IgD-negative memory B cell (primary cell): ENCODE results near the gene KAZN. TPM values are rescaled to one million over a fixed set of nuclear protein-coding genes. Genes with fewer than 3 reads are reported as not detected.
A peak's percentile ranks its signal among the peaks of the same experiment; 100 is the strongest.

Source experiments
- H3K27ac Mint-ChIP-seq, 3 donors: one replicate each; pipeline ENCODE4 v1.8.0; 2020 to 2022; ENCODE audit warnings: mild to moderate bottlenecking in 3 of 3, mixed read lengths in 3 of 3, moderate library complexity in 1 of 3
- H3K27me3 Mint-ChIP-seq: one replicate; pipeline ENCODE4 v1.8.0; 2021; ENCODE audit warnings: mixed read lengths
- H3K36me3 Mint-ChIP-seq: one replicate; pipeline ENCODE4 v1.8.0; 2020; ENCODE audit warnings: mild to moderate bottlenecking, mixed read lengths
- H3K4me1 Mint-ChIP-seq, 3 donors: one replicate each; pipeline ENCODE4 v1.8.0; 2020 to 2022; ENCODE audit warnings: mixed read lengths in 3 of 3, mild to moderate bottlenecking in 1 of 3
- H3K4me3 Mint-ChIP-seq, 4 donors: one replicate each; pipeline ENCODE4 v1.8.0; 2020 to 2022; ENCODE audit warnings: mild to moderate bottlenecking in 4 of 4, mixed read lengths in 4 of 4, moderate library complexity in 3 of 4
- H3K9me3 Mint-ChIP-seq, 3 donors: one replicate each; pipeline ENCODE4 v1.8.0; 2020 to 2021; ENCODE audit warnings: mixed read lengths in 3 of 3, mild to moderate bottlenecking in 1 of 3
- polyA plus RNA-seq: library from polyadenylated mRNA; unstranded; fragments of 300-500 nt; fragmentation: Illumina TruSeq; gene quantifications from one replicate; pipeline ENCODE4 v1.2.3, GENCODE V29; 2021

Gene KAZN
- polyA plus RNA-seq, 1 donor from 2014 or later: not detected

DNA sequence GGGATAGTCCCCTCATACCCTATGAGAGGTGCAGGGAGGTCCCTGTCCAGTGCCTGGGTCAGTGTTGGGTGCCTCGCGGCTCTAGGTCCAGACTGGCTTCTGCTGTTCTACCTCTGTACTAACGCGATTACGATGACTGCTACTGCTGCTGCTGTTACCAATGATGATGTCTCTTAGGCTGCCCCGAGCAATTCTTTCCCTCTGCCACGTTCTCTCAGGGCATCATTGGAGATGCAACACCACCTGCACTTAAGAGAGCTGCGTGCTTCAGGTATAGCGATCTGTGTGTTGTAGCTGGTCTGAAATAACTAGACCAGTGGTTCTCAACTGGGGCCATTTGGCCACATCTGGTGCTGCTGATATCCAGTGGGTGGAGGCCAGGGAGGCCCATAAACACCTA is 36.9 kb downstream of the KAZN start:
- Mint-ChIP-seq H3K27me3 (peaks cover 6% of the 10 kb centered on the region), H3K36me3 (no peaks in the 10 kb centered on the region), H3K4me1 (peaks cover 0 to 1% (median 0%) of the 10 kb centered on the region in 3 donors), H3K9me3 (no peaks in the 10 kb centered on the region), H3K4me3 (no peak overlapping the region), H3K27ac (no peak overlapping the region)

DNA sequence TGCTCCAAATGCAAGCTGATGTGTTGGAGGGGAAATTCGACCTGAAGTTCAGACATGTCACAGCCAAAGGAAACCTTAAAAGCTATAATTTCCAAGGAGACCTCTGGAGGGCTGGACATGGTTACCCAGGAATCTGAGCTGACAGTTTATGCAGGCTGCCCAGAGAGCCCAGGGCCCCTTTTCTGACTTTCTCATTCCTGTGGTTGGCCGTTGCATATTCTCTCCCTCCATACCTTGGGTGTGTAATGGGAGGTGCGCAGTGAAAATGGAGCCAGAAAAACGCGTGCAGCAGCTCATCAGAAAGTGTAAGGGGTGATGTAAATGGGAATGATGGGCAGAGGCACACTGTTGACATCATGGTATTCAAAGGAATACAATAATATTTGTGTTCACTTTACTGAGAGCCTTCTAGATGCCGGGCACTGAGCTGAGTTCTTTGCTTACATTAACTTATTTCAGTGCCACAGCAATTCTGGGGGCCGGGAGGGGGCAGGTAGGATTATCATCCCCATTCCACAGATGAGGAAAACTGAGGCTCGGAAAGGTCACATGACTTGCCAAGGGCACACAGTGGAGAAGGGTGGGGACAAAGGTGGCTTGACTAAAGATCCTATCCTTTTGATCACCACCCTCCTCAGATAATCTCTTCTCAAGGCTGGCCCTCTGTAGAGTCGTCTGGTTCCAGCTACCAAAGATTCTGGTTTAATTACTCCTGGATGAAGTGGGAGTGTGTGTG is 38.6 kb downstream of the KAZN start:
- peaks cover 4% of the 10 kb centered on the region for H3K27me3 Mint-ChIP-seq
- H3K4me3 Mint-ChIP-seq: no peak overlapping the region
- H3K27ac Mint-ChIP-seq: no peak overlapping the region
- H3K4me1 Mint-ChIP-seq: peaks cover 0 to 3% (median 0%) of the 10 kb centered on the region in 3 donors
- H3K9me3 Mint-ChIP-seq: peaks cover 0 to 7% (median 2%) of the 10 kb centered on the region in 3 donors
- H3K36me3 Mint-ChIP-seq: no peaks in the 10 kb centered on the region

DNA sequence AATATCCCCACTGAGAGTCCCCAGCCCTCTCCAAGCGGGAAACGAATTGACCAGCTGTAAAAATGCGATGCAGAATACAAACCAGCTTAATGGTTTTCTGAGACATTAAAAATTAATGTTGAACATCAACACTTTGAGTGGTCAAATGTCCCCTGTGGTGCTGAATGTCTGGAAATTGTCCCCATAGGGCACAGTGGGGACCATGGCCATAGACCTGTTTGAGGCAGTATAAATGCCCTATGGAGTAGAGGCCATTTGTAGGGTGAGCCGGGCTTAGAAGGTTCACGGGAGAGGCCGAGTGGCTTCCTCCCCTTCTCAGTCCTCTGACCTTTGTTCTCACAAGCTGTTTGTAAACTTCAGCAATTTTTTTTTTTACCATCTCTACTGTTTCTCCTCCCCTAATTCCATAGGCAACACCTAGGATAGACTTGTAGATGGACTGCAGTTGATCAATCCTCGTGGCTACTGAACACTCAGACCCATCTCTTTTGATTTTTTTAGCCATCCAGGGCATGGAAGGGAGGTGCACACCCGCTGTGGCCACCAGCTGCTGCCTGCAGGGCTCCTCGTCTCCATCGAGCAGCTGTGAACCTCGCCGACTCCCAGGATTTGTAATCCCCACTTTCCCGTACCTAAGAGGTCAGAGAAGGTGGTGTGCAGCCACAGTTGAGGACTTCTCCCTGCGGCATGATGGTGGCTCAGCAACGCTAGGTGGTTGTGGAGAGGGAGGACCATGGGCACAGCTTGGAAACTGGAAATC is 41.0 kb downstream of the KAZN start:
- H3K27ac Mint-ChIP-seq: no peak overlapping the region

DNA sequence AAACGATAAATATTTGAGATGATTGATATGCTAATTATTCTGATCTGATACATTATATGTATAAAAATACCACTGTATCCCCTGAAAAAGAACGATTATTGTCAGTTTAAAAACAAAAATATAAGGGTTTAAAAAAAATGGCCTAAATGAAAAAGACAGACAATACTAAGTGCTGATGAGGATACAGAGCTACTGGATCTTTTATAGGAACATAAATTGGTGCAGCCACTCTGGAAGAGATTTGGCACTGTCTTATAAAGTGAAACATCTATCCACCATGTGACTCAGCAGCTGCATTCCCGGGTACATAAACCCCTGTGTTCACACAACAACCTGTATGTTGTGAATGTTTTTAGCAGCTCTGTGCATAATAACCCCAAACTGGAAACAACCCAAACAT is 44.2 kb downstream of the KAZN start:
- Mint-ChIP-seq H3K27me3 (peaks cover 2% of the 10 kb centered on the region), H3K4me1 (peaks cover 0 to 3% (median 0%) of the 10 kb centered on the region in 3 donors), H3K9me3 (peaks cover 4 to 26% (median 8%) of the 10 kb centered on the region in 3 donors), H3K4me3 (no peak overlapping the region), H3K27ac (no peak overlapping the region), H3K36me3 (no peaks in the 10 kb centered on the region)

More for the DNA sequence above, 41.0 kb downstream of the KAZN start:
- H3K4me1 Mint-ChIP-seq: peaks cover 0 to 3% (median 0%) of the 10 kb centered on the region in 3 donors
- no peaks in the 10 kb centered on the region for H3K36me3 Mint-ChIP-seq
- peaks cover 2% of the 10 kb centered on the region for H3K27me3 Mint-ChIP-seq
- H3K4me3 Mint-ChIP-seq: no peak overlapping the region
- H3K9me3 Mint-ChIP-seq: peaks cover 2 to 12% (median 3%) of the 10 kb centered on the region in 3 donors

DNA sequence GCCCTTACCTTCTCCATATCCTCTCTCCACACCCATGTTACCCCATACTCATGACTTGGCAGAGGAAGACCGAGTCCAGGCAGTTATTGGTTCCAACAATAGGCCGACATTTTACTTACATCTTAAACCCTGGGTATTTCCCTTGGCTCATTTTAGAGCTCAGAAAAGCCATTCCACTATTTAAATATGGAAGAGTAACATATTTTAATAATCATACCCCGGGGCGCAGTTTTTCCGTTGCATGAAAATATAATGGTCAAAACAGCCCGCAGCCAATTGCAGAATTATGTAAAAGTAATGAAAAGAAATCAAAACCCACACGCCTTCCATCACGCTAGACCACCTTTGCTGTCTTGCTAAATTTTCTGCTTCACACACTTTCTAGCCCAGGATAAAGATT is 48.5 kb downstream of the KAZN start:
- no peaks in the 10 kb centered on the region for H3K27me3 Mint-ChIP-seq
- H3K27ac Mint-ChIP-seq: no peak overlapping the region
- no peak overlapping the region for H3K4me3 Mint-ChIP-seq
- peaks cover 4 to 19% (median 6%) of the 10 kb centered on the region in 3 donors for H3K9me3 Mint-ChIP-seq
- H3K4me1 Mint-ChIP-seq: no peaks in the 10 kb centered on the region
- no peaks in the 10 kb centered on the region for H3K36me3 Mint-ChIP-seq

DNA sequence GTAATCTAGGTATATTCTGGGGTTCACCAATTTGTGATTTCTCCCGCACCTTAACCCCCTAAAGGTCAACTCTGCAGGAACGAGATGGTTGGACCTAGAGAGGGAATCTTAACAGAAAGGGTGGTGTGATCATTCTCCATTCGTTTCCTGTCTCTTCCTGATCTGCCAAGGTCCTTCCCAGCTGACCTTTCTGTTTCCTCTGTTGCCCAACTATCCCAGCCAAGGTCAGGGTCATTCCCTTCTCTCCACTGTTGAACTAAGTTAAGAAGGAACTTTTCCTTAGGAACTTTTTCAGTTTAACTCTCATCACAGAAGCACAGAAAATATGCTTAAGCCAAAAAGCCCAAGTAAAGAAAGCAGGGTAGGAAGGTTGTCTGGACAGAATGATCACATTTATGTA is 49.3 kb downstream of the KAZN start:
- peaks cover 4 to 14% (median 6%) of the 10 kb centered on the region in 3 donors for H3K9me3 Mint-ChIP-seq
- no peaks in the 10 kb centered on the region for H3K36me3 Mint-ChIP-seq
- H3K27me3 Mint-ChIP-seq: no peaks in the 10 kb centered on the region
- no peak overlapping the region for H3K27ac Mint-ChIP-seq
- no peaks in the 10 kb centered on the region for H3K4me1 Mint-ChIP-seq
- H3K4me3 Mint-ChIP-seq: no peak overlapping the region

DNA sequence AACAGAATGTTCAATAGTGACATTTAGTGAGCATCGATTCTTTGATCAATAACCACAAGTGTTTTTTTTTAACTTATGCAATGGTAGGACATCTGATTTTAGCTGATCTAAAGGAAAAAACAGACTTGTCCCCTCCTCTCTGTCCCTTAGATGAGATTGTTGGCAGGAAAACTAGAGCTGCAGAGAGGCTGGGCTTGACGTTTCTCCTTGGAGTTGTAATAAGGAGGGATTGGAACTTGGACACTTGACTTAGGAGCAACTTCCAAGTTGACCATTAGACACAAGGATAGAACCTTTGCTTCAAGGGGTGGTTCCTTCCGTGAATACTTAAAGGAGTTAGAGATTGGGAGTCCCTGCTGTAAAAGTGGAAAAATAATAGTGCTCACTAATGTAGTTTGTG is 49.9 kb downstream of the KAZN start:
- Mint-ChIP-seq H3K4me1 (no peaks in the 10 kb centered on the region), H3K4me3 (no peak overlapping the region), H3K9me3 (peaks cover 2 to 14% (median 6%) of the 10 kb centered on the region in 3 donors), H3K27me3 (peaks cover 2% of the 10 kb centered on the region), H3K36me3 (no peaks in the 10 kb centered on the region), H3K27ac (peak overlapping the region in 1 of 3 donors; percentile 7)

DNA sequence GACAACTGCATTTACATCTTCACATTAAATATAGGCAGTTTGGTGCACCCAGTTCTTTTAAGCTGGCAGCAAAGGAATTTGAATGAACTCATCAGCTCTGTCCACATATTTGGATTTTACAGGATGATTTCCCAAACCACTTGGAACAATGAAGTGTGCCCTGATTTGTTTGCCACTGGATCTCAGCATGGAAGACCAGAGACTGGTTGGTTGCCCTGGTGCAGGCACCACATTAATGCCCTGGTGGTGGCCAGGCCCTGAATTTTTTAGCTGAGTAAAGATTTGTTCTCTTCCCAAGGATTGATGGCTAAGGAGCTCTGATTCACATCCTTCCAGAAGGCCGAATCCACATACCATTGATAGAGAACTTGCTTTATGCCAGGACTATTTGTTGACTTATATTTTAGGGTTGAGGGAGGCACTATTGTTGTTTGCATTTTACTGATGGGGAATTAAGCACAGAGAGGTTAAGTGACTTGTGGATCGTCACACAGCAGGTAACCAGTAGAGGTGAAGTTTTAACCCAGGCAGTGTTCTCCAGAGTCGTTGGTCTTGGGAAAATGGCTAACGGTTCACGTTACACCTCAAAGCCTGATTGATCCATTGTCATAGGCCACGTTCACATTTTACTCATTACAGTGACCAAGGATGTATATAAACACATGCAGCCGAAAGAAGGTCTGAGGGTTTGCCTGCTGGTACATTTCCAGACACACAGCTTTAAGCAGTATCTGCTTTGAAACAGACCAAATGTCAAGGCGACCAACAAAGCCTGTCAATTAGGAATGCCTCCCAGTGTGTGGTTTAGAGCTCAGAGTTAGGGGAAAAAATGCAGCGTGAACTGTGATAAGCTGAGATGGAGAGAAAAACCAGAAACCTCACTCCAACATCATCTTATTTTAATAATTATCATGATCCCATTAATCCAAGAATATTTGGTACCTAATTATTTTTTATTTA is 50.7 kb downstream of the KAZN start:
- peaks cover 4% of the 10 kb centered on the region for H3K27me3 Mint-ChIP-seq
- no peak overlapping the region for H3K27ac Mint-ChIP-seq
- H3K4me1 Mint-ChIP-seq: no peaks in the 10 kb centered on the region

DNA sequence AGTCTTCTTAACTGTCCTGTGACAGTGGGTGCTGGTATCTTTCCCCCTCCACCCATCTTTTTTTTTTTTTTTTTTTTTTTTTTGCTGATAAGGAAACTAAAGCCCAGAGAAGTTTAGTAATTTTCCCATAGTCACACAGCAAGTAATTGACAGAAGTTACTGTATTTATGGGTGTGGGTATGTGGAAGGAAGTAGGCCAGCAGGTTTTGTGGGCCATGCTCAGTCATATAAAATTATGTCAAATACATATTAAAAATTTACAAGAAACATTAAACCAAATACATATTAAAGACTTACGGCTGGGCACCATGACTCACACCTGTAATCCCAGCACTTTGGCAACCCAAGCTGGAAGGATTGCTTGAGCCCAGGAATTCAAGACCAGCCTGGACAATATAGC is 51.5 kb downstream of the KAZN start:
- Mint-ChIP-seq H3K36me3 (no peaks in the 10 kb centered on the region), H3K27me3 (peaks cover 4% of the 10 kb centered on the region), H3K9me3 (peaks cover 1 to 9% (median 2%) of the 10 kb centered on the region in 3 donors), H3K27ac (no peak overlapping the region), H3K4me1 (no peaks in the 10 kb centered on the region), H3K4me3 (no peak overlapping the region)

More for the DNA sequence above, 50.7 kb downstream of the KAZN start:
- Mint-ChIP-seq H3K4me3 (no peak overlapping the region), H3K9me3 (peaks cover 1 to 14% (median 6%) of the 10 kb centered on the region in 3 donors), H3K36me3 (no peaks in the 10 kb centered on the region)

DNA sequence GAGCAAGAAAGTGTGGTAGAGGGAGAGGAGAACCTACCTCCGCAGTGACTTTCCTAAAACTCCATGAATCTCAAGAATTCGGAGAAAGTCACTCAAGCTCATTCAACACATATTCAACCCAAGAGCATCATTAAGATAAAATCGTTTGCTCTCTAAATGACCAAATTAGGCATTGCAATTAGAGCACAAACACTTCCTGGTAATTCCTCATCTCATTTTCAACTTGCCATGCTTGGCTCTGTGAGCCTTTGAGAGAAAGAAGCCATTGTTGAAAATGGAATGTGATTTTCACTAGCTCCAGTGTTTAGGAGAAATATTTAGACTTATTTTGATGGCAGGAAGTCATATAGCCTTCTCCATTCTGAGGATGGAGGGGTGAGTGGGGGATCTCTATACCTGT is 52.5 kb downstream of the KAZN start:
- Mint-ChIP-seq H3K36me3 (no peaks in the 10 kb centered on the region), H3K4me1 (no peaks in the 10 kb centered on the region), H3K27ac (no peak overlapping the region), H3K4me3 (no peak overlapping the region), H3K27me3 (peaks cover 7% of the 10 kb centered on the region), H3K9me3 (no peaks in the 10 kb centered on the region)

DNA sequence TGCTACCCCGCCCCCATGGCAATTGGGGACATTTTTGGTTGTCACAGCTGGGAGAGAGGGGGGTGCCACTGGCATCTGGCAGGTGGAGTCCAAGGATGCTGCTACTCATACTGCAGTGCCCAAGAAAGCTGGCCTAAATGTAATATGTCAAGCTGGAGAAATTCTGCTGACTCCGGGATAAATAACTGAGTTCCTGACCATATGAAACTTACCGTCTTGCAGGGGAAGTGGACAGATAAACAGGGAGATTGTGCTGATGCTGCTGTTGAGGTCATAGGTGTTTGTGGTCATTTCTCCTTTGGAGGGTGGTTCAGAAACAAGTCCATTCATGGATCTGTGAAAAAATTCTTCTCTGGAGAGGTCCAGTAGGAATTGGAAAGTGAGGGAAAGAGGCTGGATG is 54.4 kb downstream of the KAZN start:
- Mint-ChIP-seq H3K9me3 (no peaks in the 10 kb centered on the region), H3K27me3 (peaks cover 10% of the 10 kb centered on the region), H3K36me3 (no peaks in the 10 kb centered on the region), H3K4me3 (no peak overlapping the region), H3K27ac (no peak overlapping the region), H3K4me1 (peaks cover 0 to 2% (median 0%) of the 10 kb centered on the region in 3 donors)

DNA sequence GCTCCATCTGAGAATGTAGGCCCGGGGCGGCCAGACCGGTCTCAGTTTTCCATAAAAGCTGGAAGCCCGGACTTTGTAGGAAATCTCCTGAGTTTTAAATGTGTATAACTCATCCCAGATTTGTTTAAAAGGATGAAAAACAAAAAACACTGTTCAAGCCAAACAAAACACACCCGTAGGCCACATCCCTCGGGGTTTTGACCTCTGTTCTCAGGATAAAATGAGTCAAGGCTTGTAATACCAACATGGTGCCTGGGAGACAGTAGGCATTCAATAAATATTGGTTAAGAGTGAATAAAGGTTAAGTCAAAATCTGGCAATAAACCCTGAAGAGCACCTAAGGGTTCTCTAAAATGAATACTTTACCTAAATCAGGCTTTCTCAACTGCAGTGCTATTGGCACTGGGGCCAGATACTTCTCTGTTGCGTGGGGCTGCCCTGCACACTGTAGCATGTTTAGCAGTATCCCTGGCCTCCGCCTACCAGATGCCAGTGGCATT is 55.0 kb downstream of the KAZN start:
- Mint-ChIP-seq H3K9me3 (no peaks in the 10 kb centered on the region), H3K4me1 (peaks cover 0 to 2% (median 0%) of the 10 kb centered on the region in 3 donors), H3K36me3 (no peaks in the 10 kb centered on the region), H3K27me3 (peaks cover 13% of the 10 kb centered on the region), H3K27ac (no peak overlapping the region), H3K4me3 (no peak overlapping the region)

DNA sequence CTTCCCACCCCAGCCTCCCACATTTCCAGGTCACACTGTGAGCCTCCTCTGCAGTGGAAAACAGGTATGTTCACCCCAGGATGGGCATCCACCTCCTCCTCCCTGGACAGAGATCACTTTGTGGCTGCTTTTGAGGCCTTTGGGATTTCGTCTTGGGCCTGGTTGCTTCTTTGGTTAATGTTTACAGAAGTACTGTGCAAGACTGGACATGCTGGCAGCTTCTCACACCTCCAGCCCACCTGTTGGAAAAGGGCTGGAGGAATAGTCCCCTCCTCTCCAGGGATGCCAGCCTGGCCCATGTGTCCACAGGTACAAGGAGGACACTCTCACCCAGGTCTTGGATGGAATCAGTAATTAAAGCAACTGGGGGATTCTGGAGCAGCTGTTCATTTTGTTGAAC is 56.1 kb downstream of the KAZN start:
- H3K4me3 Mint-ChIP-seq: no peak overlapping the region
- no peak overlapping the region for H3K27ac Mint-ChIP-seq
- H3K36me3 Mint-ChIP-seq: no peaks in the 10 kb centered on the region
- no peaks in the 10 kb centered on the region for H3K9me3 Mint-ChIP-seq
- H3K4me1 Mint-ChIP-seq: peaks cover 0 to 2% (median 0%) of the 10 kb centered on the region in 3 donors
- H3K27me3 Mint-ChIP-seq: peaks cover 13% of the 10 kb centered on the region

DNA sequence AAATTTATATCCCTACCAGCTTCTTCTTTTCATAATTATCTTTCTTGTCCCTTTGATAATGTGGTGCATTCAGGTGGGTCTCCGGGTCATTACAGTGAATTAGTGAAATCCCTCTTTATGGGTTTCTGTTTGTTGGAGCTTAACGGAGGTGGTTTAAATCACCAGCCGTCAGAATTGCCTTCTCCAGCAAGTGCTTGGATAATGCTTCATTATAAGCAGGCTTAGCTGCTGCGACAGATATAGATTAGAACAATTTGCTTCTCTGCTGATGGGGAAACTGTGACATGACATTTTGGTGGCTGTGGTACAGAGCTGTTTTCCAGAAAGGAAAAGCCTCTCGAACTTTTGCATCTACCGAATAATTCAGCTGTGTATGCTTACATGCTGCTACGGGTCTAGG is 56.9 kb downstream of the KAZN start:
- Mint-ChIP-seq H3K4me1 (peaks cover 0 to 2% (median 0%) of the 10 kb centered on the region in 3 donors), H3K27me3 (peaks cover 13% of the 10 kb centered on the region), H3K9me3 (no peaks in the 10 kb centered on the region), H3K27ac (no peak overlapping the region), H3K4me3 (no peak overlapping the region), H3K36me3 (no peaks in the 10 kb centered on the region)
